ENCODE data around the gene ARHGEF7.

GRCh38 chr13:111242585-111242984 lies 127.5 kb downstream of the ARHGEF7 start:
- no peak for TF ChIP-seq CTCF (IDR thresholded peaks at IDR 0.05)
- no peak for TF ChIP-seq CREB1 (CRISPR knock-in tag; IDR thresholded peaks at IDR 0.05)
- no peak for TF ChIP-seq ZNF138 (CRISPR knock-in tag; conservative IDR thresholded peaks at IDR 0.05)
- TF ChIP-seq TP53 (CRISPR knock-in tag; IDR thresholded peaks at IDR 0.05) = no peak
- no peak for TF ChIP-seq ZNF121 (CRISPR knock-in tag; IDR thresholded peaks at IDR 0.05)
- no peak for TF ChIP-seq STAT6 (CRISPR knock-in tag; conservative IDR thresholded peaks at IDR 0.05; ENCODE audit: low read depth)
- TF ChIP-seq GABPB1 (CRISPR knock-in tag; IDR thresholded peaks at IDR 0.05) = no peak
- no peak for TF ChIP-seq MAX (CRISPR knock-in tag; IDR thresholded peaks at IDR 0.05)
- no peak for TF ChIP-seq CDX4 (CRISPR knock-in tag; IDR thresholded peaks at IDR 0.05; ENCODE audit: borderline replicate concordance)
- no peak for TF ChIP-seq SP1 (CRISPR knock-in tag; conservative IDR thresholded peaks at IDR 0.05)
- TF ChIP-seq ARID4B (CRISPR knock-in tag; IDR thresholded peaks at IDR 0.05; ENCODE audit: borderline replicate concordance) = no peak
